HepG2 (cell line): ENCODE measurements around the gene ZFP3. TPM values are rescaled to one million over a fixed set of nuclear protein-coding genes. Genes with fewer than 3 reads are reported as not detected.

Source experiments
- CCDC6 ChIP-seq: sonication (generic); formaldehyde crosslinking; IDR thresholded peaks from 2 replicates; pipeline ENCODE4 v1.8.1; 2022; ENCODE audit warnings: mild to moderate bottlenecking, missing genetic modification reagents, moderate library complexity
- KLF13 ChIP-seq: sonication (generic); formaldehyde crosslinking; IDR thresholded peaks from 2 replicates; pipeline ENCODE4 v1.4.0; 2020; ENCODE audit warnings: mild to moderate bottlenecking, missing genetic modification reagents
- NRL ChIP-seq: sonication (generic); formaldehyde crosslinking; IDR thresholded peaks from 2 replicates; pipeline ENCODE4 v1.5.0; 2020; ENCODE audit warnings: missing genetic modification reagents, mild to moderate bottlenecking, moderate library complexity, borderline replicate concordance
- RBM39 ChIP-seq: fragments of 200-400 bp; formaldehyde crosslinking; IDR thresholded peaks from one replicate; pipeline ENCODE4 v1.6.1; 2018; ENCODE audit warnings: antibody characterized with exemption, mild to moderate bottlenecking, low read depth, low read length; ENCODE audit not compliant: poor library complexity, severe bottlenecking
- SIX1 ChIP-seq: sonication (generic); formaldehyde crosslinking; IDR thresholded peaks from 2 replicates; pipeline ENCODE4 v1.4.0; 2020; ENCODE audit warnings: missing genetic modification reagents, borderline replicate concordance
- TGIF2 ChIP-seq: IDR thresholded peaks from 2 replicates; pipeline ENCODE4 v1.6.1; 2016; ENCODE audit warnings: control low read depth, missing compliant biosample characterization
- ZBTB38 ChIP-seq: sonication (generic); formaldehyde crosslinking; IDR thresholded peaks from 2 replicates; pipeline ENCODE4 v1.5.1; 2020; ENCODE audit warnings: mild to moderate bottlenecking, missing genetic modification reagents
- ZNF124 ChIP-seq: sonication (generic); formaldehyde crosslinking; IDR thresholded peaks from 2 replicates; pipeline ENCODE4 v1.4.0; 2020; ENCODE audit warnings: missing genetic modification reagents
- ZNF207 ChIP-seq: fragments of 450-650 bp; IDR thresholded peaks from 2 replicates; pipeline ENCODE4 v1.6.1; 2016; ENCODE audit warnings: antibody characterized with exemption, borderline replicate concordance
- ZNF30 ChIP-seq: sonication (generic); formaldehyde crosslinking; IDR thresholded peaks from 2 replicates; pipeline ENCODE4 v1.5.0; 2020; ENCODE audit warnings: mild to moderate bottlenecking, missing genetic modification reagents
- ZNF33A ChIP-seq: sonication (generic); formaldehyde crosslinking; IDR thresholded peaks from 2 replicates; pipeline ENCODE4 v1.5.1; 2020; ENCODE audit warnings: missing genetic modification reagents, mild to moderate bottlenecking, moderate library complexity, borderline replicate concordance
- ZNF382 ChIP-seq: sonication (generic); formaldehyde crosslinking; IDR thresholded peaks from 2 replicates; pipeline ENCODE4 v1.5.0; 2020; ENCODE audit warnings: missing genetic modification reagents, mild to moderate bottlenecking, borderline replicate concordance
- ZNF484 ChIP-seq: sonication (generic); formaldehyde crosslinking; IDR thresholded peaks from 2 replicates; pipeline ENCODE4 v1.5.1; 2020; ENCODE audit warnings: mild to moderate bottlenecking, low read depth, missing genetic modification reagents, borderline replicate concordance
- ZNF75D ChIP-seq: sonication (generic); formaldehyde crosslinking; IDR thresholded peaks from 2 replicates; pipeline ENCODE4 v1.8.1; 2023; ENCODE audit warnings: missing genetic modification reagents, mild to moderate bottlenecking, borderline replicate concordance
- ZNF883 ChIP-seq: sonication (generic); formaldehyde crosslinking; IDR thresholded peaks from 2 replicates; pipeline ENCODE4 v1.5.1; 2020; ENCODE audit warnings: mild to moderate bottlenecking, missing genetic modification reagents; ENCODE audit errors: not compliant biosample characterization
- polyA plus RNA-seq, 8 experiments: library from polyadenylated mRNA; depleted of rRNA in 3 of 8; stranded (reverse) in 7 of 8; unstranded in 1 of 8; fragments of >200 nt; fragmentation: Illumina TruSeq in 4 of 8; extraction: Trizol in 4 of 8; gene quantifications; 2 replicates each; pipeline versions ENCODE4 v1.2.1 to v1.2.3, GENCODE V29; 2011 to 2016; ENCODE audit warnings: low read depth in 4 of 8, missing spikeins in 1 of 8, mixed read lengths in 1 of 8; ENCODE audit not compliant: insufficient read depth in 1 of 8
- total RNA-seq, 5 experiments: library from RNA; depleted of rRNA; stranded (reverse); fragments of >200 nt; fragmentation: Illumina TruSeq; extraction: Trizol; gene quantifications; 2 replicates each; pipeline ENCODE4 v1.2.3, GENCODE V29; 2016; ENCODE audit warnings: low read depth in 1 of 5
- TF ChIP-seq, protein P1 (sequence below): sonication (generic); formaldehyde crosslinking; conservative IDR thresholded peaks from 2 replicates; pipeline ENCODE4 v1.4.0; 2020; ENCODE audit warnings: missing genetic modification reagents
- TF ChIP-seq, protein P2 (sequence below): sonication (generic); formaldehyde crosslinking; IDR thresholded peaks from 2 replicates; pipeline ENCODE4 v1.4.0; 2020; ENCODE audit warnings: mild to moderate bottlenecking, missing genetic modification reagents
- TF ChIP-seq, protein P3 (sequence below): sonication (generic); formaldehyde crosslinking; IDR thresholded peaks from 2 replicates; pipeline ENCODE4 v1.5.1; 2020; ENCODE audit warnings: missing genetic modification reagents, mild to moderate bottlenecking, borderline replicate concordance
- TF ChIP-seq, protein P4 (sequence below): sonication (generic); formaldehyde crosslinking; IDR thresholded peaks from 2 replicates; pipeline ENCODE4 v1.5.0; 2020; ENCODE audit warnings: mild to moderate bottlenecking, missing genetic modification reagents

ZFP3 gene
- total and polyA plus RNA-seq, 2 of the 13 experiments (the other 11 are each of a cell fraction or from before 2014, with no cell fraction given) = not detected

DNA sequence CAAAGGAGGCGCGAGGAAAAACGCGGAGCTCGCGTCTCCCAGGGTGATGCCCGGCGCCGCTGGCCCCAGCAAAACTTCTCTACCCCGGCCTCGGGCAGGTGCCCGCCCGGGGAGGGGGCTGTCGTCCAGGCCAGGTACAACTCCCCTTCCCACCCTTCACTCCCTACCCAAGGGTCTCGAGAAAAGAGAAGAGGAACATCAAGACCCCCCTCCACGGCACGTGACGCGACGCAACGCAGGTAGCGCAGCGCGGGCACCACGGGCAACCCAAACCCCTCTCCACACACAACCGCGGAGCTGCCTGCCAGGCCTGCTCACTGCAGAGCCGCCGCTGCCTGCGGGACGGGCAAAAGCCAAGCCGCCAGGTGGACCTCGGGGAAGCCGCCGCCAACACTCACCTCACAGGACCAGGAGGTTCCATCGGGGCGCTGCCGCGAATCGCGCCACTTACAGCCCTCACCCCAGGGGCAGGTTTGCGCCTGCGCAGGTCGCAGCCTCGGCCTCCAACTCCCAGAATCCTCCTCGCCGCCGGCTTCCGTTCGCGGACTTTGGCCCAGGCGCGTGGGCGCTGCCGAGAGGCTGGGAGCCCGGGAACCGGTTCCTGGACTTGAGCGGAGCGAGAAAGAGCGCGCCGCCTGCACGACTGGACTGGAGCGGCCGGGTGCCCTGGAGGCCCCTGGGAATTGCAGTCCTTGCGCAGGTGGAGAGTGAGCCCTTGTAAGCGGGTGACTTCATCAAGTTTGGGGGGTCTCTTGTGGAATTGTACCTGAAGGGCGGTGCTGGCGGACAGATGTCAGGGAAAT is 33.3 kb downstream of the ZFP3 start, which contains the start of gene ZNF232 (continued):
- TF ChIP-seq RBM39 = peak; percentile 45
- no peak for TF ChIP-seq ZNF207
- peak; percentile 65; the same call in 1 of the 2 replicates for TF ChIP-seq ZNF33A
- TF ChIP-seq ZNF883 (CRISPR knock-in tag) = peak; percentile 83
- TF ChIP-seq NRL = peak; percentile 95; the same call in 1 of the 2 replicates
- TF ChIP-seq, protein P1, sequence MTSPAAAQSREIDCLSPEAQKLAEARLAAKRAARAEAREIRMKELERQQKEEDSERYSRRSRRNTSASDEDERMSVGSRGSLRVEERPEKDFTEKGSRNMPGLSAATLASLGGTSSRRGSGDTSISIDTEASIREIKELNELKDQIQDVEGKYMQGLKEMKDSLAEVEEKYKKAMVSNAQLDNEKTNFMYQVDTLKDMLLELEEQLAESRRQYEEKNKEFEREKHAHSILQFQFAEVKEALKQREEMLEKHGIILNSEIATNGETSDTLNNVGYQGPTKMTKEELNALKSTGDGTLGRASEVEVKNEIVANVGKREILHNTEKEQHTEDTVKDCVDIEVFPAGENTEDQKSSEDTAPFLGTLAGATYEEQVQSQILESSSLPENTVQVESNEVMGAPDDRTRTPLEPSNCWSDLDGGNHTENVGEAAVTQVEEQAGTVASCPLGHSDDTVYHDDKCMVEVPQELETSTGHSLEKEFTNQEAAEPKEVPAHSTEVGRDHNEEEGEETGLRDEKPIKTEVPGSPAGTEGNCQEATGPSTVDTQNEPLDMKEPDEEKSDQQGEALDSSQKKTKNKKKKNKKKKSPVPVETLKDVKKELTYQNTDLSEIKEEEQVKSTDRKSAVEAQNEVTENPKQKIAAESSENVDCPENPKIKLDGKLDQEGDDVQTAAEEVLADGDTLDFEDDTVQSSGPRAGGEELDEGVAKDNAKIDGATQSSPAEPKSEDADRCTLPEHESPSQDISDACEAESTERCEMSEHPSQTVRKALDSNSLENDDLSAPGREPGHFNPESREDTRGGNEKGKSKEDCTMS (CRISPR knock-in tag) = no peak
- TF ChIP-seq, protein P2, sequence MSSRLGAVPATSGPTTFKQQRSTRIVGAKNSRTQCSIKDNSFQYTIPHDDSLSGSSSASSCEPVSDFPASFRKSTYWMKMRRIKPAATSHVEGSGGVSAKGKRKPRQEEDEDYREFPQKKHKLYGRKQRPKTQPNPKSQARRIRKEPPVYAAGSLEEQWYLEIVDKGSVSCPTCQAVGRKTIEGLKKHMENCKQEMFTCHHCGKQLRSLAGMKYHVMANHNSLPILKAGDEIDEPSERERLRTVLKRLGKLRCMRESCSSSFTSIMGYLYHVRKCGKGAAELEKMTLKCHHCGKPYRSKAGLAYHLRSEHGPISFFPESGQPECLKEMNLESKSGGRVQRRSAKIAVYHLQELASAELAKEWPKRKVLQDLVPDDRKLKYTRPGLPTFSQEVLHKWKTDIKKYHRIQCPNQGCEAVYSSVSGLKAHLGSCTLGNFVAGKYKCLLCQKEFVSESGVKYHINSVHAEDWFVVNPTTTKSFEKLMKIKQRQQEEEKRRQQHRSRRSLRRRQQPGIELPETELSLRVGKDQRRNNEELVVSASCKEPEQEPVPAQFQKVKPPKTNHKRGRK (CRISPR knock-in tag) = peak; percentile 32; the same call in 1 of the 2 replicates
- TF ChIP-seq ZNF484 (CRISPR knock-in tag) = no peak
- no peak for TF ChIP-seq CCDC6 (CRISPR knock-in tag)
- TF ChIP-seq SIX1 (CRISPR knock-in tag) = no peak
- no peak; the same call in 1 of the 2 replicates for TF ChIP-seq ZNF124
- TF ChIP-seq, protein P3, sequence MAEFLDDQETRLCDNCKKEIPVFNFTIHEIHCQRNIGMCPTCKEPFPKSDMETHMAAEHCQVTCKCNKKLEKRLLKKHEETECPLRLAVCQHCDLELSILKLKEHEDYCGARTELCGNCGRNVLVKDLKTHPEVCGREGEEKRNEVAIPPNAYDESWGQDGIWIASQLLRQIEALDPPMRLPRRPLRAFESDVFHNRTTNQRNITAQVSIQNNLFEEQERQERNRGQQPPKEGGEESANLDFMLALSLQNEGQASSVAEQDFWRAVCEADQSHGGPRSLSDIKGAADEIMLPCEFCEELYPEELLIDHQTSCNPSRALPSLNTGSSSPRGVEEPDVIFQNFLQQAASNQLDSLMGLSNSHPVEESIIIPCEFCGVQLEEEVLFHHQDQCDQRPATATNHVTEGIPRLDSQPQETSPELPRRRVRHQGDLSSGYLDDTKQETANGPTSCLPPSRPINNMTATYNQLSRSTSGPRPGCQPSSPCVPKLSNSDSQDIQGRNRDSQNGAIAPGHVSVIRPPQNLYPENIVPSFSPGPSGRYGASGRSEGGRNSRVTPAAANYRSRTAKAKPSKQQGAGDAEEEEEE (CRISPR knock-in tag) = peak; percentile 44; the same call in 1 of the 2 replicates
- 0 out of 2 replicates have a peak, but pooled peaks have one; percentile 23 for TF ChIP-seq ZNF75D (CRISPR knock-in tag)
- TF ChIP-seq, protein P4, sequence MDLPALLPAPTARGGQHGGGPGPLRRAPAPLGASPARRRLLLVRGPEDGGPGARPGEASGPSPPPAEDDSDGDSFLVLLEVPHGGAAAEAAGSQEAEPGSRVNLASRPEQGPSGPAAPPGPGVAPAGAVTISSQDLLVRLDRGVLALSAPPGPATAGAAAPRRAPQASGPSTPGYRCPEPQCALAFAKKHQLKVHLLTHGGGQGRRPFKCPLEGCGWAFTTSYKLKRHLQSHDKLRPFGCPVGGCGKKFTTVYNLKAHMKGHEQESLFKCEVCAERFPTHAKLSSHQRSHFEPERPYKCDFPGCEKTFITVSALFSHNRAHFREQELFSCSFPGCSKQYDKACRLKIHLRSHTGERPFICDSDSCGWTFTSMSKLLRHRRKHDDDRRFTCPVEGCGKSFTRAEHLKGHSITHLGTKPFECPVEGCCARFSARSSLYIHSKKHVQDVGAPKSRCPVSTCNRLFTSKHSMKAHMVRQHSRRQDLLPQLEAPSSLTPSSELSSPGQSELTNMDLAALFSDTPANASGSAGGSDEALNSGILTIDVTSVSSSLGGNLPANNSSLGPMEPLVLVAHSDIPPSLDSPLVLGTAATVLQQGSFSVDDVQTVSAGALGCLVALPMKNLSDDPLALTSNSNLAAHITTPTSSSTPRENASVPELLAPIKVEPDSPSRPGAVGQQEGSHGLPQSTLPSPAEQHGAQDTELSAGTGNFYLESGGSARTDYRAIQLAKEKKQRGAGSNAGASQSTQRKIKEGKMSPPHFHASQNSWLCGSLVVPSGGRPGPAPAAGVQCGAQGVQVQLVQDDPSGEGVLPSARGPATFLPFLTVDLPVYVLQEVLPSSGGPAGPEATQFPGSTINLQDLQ (CRISPR knock-in tag) = peak; percentile 58; the same call in 1 of the 2 replicates
- no peak for TF ChIP-seq ZNF30 (CRISPR knock-in tag)
- TF ChIP-seq ZBTB38 (CRISPR knock-in tag) = peak; percentile 69; the same call in 1 of the 2 replicates
- no peak for TF ChIP-seq ZNF382
- no peak for TF ChIP-seq KLF13 (CRISPR knock-in tag)
- peak; percentile 66; the same call in 1 of the 2 replicates for TF ChIP-seq TGIF2 (CRISPR knock-in tag)
